SH-SY5Y (cell line): ENCODE data around the gene EPB41L1.

ENCODE experiments used
- GATA2 ChIP-seq: IDR thresholded peaks from 2 replicates; pipeline ENCODE4 v1.6.1; 2011; ENCODE audit warnings: mild to moderate bottlenecking, low read depth, low read length
- GATA3 ChIP-seq: IDR thresholded peaks from 2 replicates; pipeline ENCODE4 v1.6.1; 2011; ENCODE audit warnings: low read depth, mild to moderate bottlenecking, low read length, moderate library complexity

DNA sequence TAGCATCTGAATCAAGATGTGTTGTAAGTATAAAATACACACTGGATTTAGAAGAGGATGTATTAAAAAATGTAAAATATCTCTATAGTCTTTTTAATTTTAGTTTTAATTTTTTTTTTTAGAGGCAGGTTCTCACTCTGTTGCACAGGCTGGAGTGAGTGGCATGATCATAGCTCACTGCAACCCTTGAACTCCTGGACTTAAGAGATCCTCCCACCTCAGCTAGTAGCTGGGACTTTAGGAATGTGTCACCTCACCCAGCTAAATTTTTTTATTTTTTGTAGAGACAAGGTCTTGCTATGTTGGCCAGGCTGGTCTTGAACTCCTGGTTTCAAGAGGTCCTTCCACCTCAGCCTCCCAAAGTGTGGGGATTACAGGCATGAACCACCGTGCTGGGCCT, 46.7 kb upstream of the EPB41L1 start:
- TF ChIP-seq GATA2: no peak
- TF ChIP-seq GATA3: no peak
